ENCODE data around the gene NHLRC2. TPM values are rescaled to one million over a fixed set of nuclear protein-coding genes. Genes with fewer than 3 reads are reported as not detected.

The NHLRC2 gene
- total and polyA plus RNA-seq, 2 donors (not counting 3 experiments of a cell fraction or from before 2014, with no cell fraction given) = 5.2 to 28.2 TPM

- POLR2A ChIA-PET = no interaction called here
- CTCF ChIA-PET = interaction anchor here (0.6 to 1.9 kb wide), 12 partner anchors 17 to 240 kb away, joined by 3 to 7 read pairs (median 3); partner anchors contain the start of gene ADRB1
Measured at GRCh38 chr10:113872139-113873030, 17.9 kb downstream of the NHLRC2 start.

More at GRCh38 chr10:113872139-113873030, 17.9 kb downstream of the NHLRC2 start:
- intact Hi-C loops (cut with micrococcal nuclease) (loop anchor here (5.0 kb wide), 1 partner anchor 230 kb away; no protein-coding TSS in a partner anchor), dilution Hi-C loops (cut with MboI; ENCODE audit: extremely low pct_ligation_motif_present, low sequenced_read_pairs) (no loop called here)
- Histone ChIP-seq H3K27ac (ENCODE audit: insufficient read depth, low read depth, low read length) (no peak overlapping the region), H3K79me2 (ENCODE audit: control insufficient read depth, insufficient read depth, low read length) (peaks cover 52% of the 10 kb centered on the region), H3K4me1 (ENCODE audit: control insufficient read depth, extremely low read depth, insufficient read depth, low read length) (peaks cover 14% of the 10 kb centered on the region), H4K20me1 (replicated peaks; ENCODE audit: control insufficient read depth, extremely low read depth, insufficient read depth, low read length) (no peaks in the 10 kb centered on the region), H3K9me1 (replicated peaks; ENCODE audit: control insufficient read depth, extremely low read depth, insufficient read depth, low read length) (no peaks in the 10 kb centered on the region), H3K9ac (replicated peaks; ENCODE audit: extremely low read depth, insufficient read depth, low read length) (no peak overlapping the region), H3K36me3 (ENCODE audit: control insufficient read depth in 2 of 2, extremely low read depth in 1 of 2, insufficient read depth in 2 of 2, low read length in 2 of 2) (peaks cover 0 to under 1% of the 10 kb centered on the region in 2 experiments), H3K27me3 (ENCODE audit: control insufficient read depth in 2 of 2, insufficient read depth in 2 of 2, low read length in 2 of 2) (no peaks in the 10 kb centered on the region), H3K4me2 (ENCODE audit: insufficient read depth, low read length) (no peak overlapping the region), H3K4me3 (replicated peaks in 1 of 3; ENCODE audit: insufficient read depth in 1 of 3, low read depth in 1 of 3, low read length in 3 of 3) (no peak overlapping the region), H2AFZ (ENCODE audit: low read depth, low read length) (no peak overlapping the region), H3K9me3 (replicated peaks; ENCODE audit: control insufficient read depth, insufficient read depth, low read length) (no peaks in the 10 kb centered on the region)
- no peak for DNase-seq (ENCODE audit: low read depth, low spot score)
- peak; percentile 54 for FAIRE-seq
- BruUV-seq (replicated peaks) = no TSS peak
- TF ChIP-seq MAX (IDR thresholded peaks at IDR 0.05; ENCODE audit: insufficient read depth, insufficient read length) = no peak
- no peak for TF ChIP-seq MYC (IDR thresholded peaks at IDR 0.05; ENCODE audit: low read depth, low read length)
- TF ChIP-seq EZH2 (IDR thresholded peaks at IDR 0.05; ENCODE audit: borderline replicate concordance, low read depth, low read length, severe bottlenecking) = no peak
- TF ChIP-seq CTCF (IDR thresholded peaks at IDR 0.05; ENCODE audit: extremely low read depth in 1 of 2, insufficient read depth in 1 of 2, low read depth in 1 of 2, low read length in 2 of 2) = no peak
- TF ChIP-seq GATA2 (IDR thresholded peaks at IDR 0.05; ENCODE audit: insufficient read depth, insufficient read length, low read depth, low read length) = no peak
- no peak for TF ChIP-seq POLR2AphosphoS5 (IDR thresholded peaks at IDR 0.05; ENCODE audit: insufficient read depth, low read depth, low read length)
- no peak for TF ChIP-seq JUN (IDR thresholded peaks at IDR 0.05; ENCODE audit: borderline replicate concordance, insufficient read depth, insufficient read length, low read depth)

All from endothelial cell of umbilical vein (primary cell).